ENCODE measurements around the gene DFFB.

DNA sequence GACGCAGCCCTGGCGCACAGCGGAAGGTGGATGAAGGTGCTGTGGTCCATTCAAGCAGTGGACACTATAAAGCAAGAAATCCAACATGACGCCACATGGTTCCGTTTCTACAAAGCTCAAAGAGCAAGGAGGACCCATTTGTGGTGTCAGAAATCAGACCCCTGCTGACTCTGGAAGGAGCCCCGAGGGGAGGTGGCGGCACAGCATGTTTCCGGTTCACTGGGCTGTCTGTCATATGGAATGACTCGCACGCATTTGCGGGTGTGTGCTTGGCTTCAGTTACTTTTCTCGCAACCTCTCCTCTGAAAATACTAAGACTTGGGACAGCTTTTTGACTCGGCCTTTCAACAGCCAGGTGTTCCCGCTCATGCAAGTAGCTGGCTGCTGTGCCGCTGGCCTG lies 31.9 kb upstream of the DFFB start:
- no peak for TF ChIP-seq EZH2phosphoT487 (IDR thresholded peaks at IDR 0.05; ENCODE audit: low read depth, severe bottlenecking, unreplicated experiment)
- TF ChIP-seq, protein P1, sequence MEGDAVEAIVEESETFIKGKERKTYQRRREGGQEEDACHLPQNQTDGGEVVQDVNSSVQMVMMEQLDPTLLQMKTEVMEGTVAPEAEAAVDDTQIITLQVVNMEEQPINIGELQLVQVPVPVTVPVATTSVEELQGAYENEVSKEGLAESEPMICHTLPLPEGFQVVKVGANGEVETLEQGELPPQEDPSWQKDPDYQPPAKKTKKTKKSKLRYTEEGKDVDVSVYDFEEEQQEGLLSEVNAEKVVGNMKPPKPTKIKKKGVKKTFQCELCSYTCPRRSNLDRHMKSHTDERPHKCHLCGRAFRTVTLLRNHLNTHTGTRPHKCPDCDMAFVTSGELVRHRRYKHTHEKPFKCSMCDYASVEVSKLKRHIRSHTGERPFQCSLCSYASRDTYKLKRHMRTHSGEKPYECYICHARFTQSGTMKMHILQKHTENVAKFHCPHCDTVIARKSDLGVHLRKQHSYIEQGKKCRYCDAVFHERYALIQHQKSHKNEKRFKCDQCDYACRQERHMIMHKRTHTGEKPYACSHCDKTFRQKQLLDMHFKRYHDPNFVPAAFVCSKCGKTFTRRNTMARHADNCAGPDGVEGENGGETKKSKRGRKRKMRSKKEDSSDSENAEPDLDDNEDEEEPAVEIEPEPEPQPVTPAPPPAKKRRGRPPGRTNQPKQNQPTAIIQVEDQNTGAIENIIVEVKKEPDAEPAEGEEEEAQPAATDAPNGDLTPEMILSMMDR (IDR thresholded peaks at IDR 0.05; ENCODE audit: poor library complexity): no peak

Data from hepatocyte (in vitro differentiated cells).